Epithelial cell of esophagus (primary cell): ENCODE results near the gene PCBP2.
A peak's percentile ranks its signal among the peaks of the same experiment; 100 is the strongest.
"Not testable (repeated sequence)": the region's sequence is repeated elsewhere in the genome, so short reads cannot be mapped to it uniquely, and the experiment has no call there.

Source experiments
- DNase-seq: peaks from one replicate; pipeline ENCODE4 v3.0.0; 2010; ENCODE audit warnings: low read depth
- H3K4me3 ChIP-seq: 2 replicates; pipeline ENCODE4 v1.5.1; 2011; ENCODE audit warnings: mild to moderate bottlenecking, low read length, control low read depth
- TF ChIP-seq, protein P1 (sequence below): IDR thresholded peaks from 2 replicates; pipeline ENCODE4 v1.5.1; 2011; ENCODE audit warnings: low read depth, mild to moderate bottlenecking, low read length, control low read depth, inconsistent platforms; ENCODE audit not compliant: insufficient read depth; ENCODE audit errors: missing control alignments

The PCBP2 gene

GRCh38 chr12:53451661-53452158, at the start of gene PCBP2:
TSS of gene PCBP2 (plus strand) at chr12:53452102. CDS start at chr12:53454801, 2,699 bp downstream.
- peak; percentile 100 for DNase-seq
- H3K4me3 ChIP-seq: peak within 1 kb of the TSS; percentile 85
- TF ChIP-seq, protein P1, sequence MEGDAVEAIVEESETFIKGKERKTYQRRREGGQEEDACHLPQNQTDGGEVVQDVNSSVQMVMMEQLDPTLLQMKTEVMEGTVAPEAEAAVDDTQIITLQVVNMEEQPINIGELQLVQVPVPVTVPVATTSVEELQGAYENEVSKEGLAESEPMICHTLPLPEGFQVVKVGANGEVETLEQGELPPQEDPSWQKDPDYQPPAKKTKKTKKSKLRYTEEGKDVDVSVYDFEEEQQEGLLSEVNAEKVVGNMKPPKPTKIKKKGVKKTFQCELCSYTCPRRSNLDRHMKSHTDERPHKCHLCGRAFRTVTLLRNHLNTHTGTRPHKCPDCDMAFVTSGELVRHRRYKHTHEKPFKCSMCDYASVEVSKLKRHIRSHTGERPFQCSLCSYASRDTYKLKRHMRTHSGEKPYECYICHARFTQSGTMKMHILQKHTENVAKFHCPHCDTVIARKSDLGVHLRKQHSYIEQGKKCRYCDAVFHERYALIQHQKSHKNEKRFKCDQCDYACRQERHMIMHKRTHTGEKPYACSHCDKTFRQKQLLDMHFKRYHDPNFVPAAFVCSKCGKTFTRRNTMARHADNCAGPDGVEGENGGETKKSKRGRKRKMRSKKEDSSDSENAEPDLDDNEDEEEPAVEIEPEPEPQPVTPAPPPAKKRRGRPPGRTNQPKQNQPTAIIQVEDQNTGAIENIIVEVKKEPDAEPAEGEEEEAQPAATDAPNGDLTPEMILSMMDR: peak; percentile 88

DNA sequence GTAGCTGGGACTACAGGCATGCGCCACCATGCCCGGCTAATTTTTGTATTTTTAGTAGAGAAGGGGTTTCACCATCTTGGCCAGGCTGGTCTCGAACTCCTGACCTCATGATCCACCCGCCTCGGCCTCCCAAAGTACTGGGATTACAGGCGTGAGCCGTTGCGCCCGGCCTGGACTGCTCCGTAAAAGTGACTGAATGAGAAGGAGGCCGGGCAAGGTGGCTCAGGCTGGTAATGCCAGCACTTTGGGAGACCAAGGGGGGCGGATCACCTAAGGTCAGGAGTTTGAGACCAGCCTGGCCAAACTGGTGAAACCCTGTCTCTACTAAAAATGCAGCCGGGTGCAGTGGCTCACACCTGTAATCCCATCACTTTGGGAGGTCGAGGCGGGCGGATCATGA, 49.6 kb upstream of the PCBP2 start:
- not testable (repeated sequence) for H3K4me3 ChIP-seq, DNase-seq

GRCh38 chr12:53402871-53403270, 49.0 kb upstream of the PCBP2 start:
- no peak overlapping the region for H3K4me3 ChIP-seq
- DNase-seq: no peak
- TF ChIP-seq, protein P1: no peak

DNA sequence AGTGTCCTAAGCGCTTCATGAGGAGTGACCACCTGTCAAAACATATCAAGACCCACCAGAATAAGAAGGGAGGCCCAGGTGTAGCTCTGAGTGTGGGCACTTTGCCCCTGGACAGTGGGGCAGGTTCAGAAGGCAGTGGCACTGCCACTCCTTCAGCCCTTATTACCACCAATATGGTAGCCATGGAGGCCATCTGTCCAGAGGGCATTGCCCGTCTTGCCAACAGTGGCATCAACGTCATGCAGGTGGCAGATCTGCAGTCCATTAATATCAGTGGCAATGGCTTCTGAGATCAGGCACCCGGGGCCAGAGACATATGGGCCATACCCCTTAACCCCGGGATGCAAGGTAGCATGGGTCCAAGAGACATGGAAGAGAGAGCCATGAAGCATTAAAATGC, 41.0 kb upstream of the PCBP2 start:
- TF ChIP-seq, protein P1: no peak
- DNase-seq: no peak
- no peak overlapping the region for H3K4me3 ChIP-seq

GRCh38 chr12:53413485-53414204, 38.3 kb upstream of the PCBP2 start:
- DNase-seq: no peak
- H3K4me3 ChIP-seq: no peak overlapping the region
- TF ChIP-seq, protein P1: no peak

GRCh38 chr12:53414756-53415417, 37.0 kb upstream of the PCBP2 start:
- DNase-seq: no peak
- TF ChIP-seq, protein P1: no peak
- H3K4me3 ChIP-seq: no peak overlapping the region

DNA sequence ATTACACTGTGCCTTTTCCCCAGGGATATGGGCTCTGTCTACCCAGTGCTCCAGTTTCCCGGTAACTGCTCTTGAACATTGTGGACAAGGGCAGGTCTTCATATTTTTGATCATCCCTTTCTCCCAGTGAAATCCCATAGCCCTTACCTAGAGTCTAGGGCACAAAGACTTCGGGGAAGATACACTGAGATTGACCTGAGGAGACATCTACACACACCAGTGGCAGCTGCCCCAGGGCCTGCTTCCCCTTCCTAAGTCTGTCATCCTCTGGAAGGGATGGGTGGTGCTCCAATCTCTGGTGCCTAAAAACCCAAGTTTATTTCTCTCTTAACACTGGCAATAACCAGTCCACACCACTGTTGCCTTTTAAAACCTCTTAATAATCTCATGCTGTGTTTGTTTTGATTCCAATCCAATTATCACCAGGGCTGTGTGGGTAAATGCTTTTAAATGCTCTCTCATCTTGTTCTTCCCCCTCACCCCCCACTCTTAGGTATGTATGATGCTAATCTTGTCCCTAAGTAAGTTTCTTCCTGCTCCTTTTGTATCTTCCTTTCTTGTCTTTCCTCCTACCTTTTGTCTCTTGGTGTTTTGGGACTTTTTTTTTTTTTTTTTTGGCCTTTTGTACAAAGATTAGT, 36.0 kb upstream of the PCBP2 start:
- DNase-seq, H3K4me3 ChIP-seq: not testable (repeated sequence)

DNA sequence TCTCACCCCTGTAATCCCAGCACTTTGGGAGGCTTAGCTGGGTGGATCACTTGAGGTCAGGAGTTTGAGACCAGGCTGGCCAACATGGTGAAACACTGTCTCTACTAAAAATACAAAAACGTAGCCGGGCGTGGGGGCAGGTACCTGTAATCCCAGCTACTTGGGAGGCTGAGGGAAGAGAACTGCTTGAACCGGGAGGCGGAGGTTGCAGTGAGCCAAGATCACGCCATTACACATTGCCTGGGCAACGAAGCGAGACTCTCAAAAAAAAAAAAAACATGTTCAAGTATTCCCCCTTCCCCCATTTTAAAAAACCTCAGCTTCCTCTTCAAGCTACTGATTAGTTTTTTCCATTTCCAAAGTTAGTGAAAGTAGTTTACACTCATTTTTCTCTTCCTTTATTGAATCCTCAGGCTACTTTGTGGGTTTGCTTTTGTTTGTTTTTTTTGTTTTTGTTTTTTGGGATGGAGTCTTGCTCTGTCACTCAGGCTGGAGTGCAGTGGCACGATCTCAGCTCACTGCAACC, 34.5 kb upstream of the PCBP2 start:
- not testable (repeated sequence) for H3K4me3 ChIP-seq, DNase-seq
